K562 (cell line): ENCODE measurements around the gene DYRK1A.
A peak's percentile ranks its signal among the peaks of the same experiment; 100 is the strongest.
"Not testable (repeated sequence)": the region's sequence is repeated elsewhere in the genome, so short reads cannot be mapped to it uniquely, and the experiment has no call there.

ENCODE experiments used
- ARNT ChIP-seq, 2 experiments: fragments of 450-650 bp; IDR thresholded peaks; 2 replicates each; pipeline ENCODE4 v1.6.1; 2016; ENCODE audit warnings: mild to moderate bottlenecking in 1 of 2
- CHD4 ChIP-seq: fragments of 200-600 bp; sonication (generic); IDR thresholded peaks from 3 replicates; pipeline ENCODE4 v1.6.1; 2012; ENCODE audit warnings: low read depth, mild to moderate bottlenecking, mixed read lengths, low read length, inconsistent platforms; ENCODE audit not compliant: insufficient read depth, insufficient replicate concordance, poor library complexity, severe bottlenecking
- MXI1 ChIP-seq: IDR thresholded peaks from 2 replicates; pipeline ENCODE4 v1.6.1; 2011; ENCODE audit warnings: low read depth, mild to moderate bottlenecking, improper control_type of control experiment, low read length
- NFE2L1 ChIP-seq: fragments of 450-650 bp; IDR thresholded peaks from 2 replicates; pipeline ENCODE4 v1.6.1; 2016; ENCODE audit warnings: missing genetic modification characterization, low read depth, mild to moderate bottlenecking, missing compliant biosample characterization, moderate library complexity, borderline replicate concordance
- NR2C2 ChIP-seq, 2 experiments: fragments of 200-800 bp in 1 of 2; sonication (Bioruptor generic) in 1 of 2; sonication (generic) in 1 of 2; formaldehyde crosslinking in 1 of 2; IDR thresholded peaks; 2 replicates each; pipeline versions ENCODE4 v1.6.1 to v1.8.0; 2016 to 2022; ENCODE audit warnings: mild to moderate bottlenecking in 1 of 2, missing compliant biosample characterization in 1 of 2, missing genetic modification characterization in 1 of 2, missing genetic modification reagents in 1 of 2
- POLR2A ChIP-seq: fragments of 450-650 bp; conservative IDR thresholded peaks from 2 replicates; pipeline ENCODE4 v1.6.1; 2016
- RBM15 ChIP-seq: fragments of 200-400 bp; formaldehyde crosslinking; IDR thresholded peaks from 2 replicates; pipeline ENCODE4 v1.6.1; 2018; ENCODE audit warnings: mild to moderate bottlenecking, low read length, moderate library complexity; ENCODE audit not compliant: insufficient read depth
- TAF1 ChIP-seq: IDR thresholded peaks from 2 replicates; pipeline ENCODE4 v1.6.1; 2011; ENCODE audit warnings: mild to moderate bottlenecking, low read length, moderate library complexity; ENCODE audit not compliant: insufficient read depth, control insufficient read depth, severe bottlenecking; ENCODE audit errors: extremely low read depth
- XRCC5 ChIP-seq: fragments of 200-400 bp; formaldehyde crosslinking; IDR thresholded peaks from 2 replicates; pipeline ENCODE4 v1.6.1; 2017; ENCODE audit warnings: low read depth, mild to moderate bottlenecking, low read length
- ZFP30 ChIP-seq: fragments of 250-450 bp; sonication (Bioruptor Pico); IDR thresholded peaks from 2 replicates; pipeline ENCODE4 v1.8.0; 2022; ENCODE audit warnings: moderate library complexity, mild to moderate bottlenecking, inconsistent platforms, borderline replicate concordance
- ZNF174 ChIP-seq: fragments of 250-450 bp; sonication (Bioruptor Pico); IDR thresholded peaks from 2 replicates; pipeline ENCODE4 v1.4.0; 2020; ENCODE audit warnings: mild to moderate bottlenecking
- ZNF445 ChIP-seq: fragments of 250-450 bp; sonication (Bioruptor Pico); IDR thresholded peaks from 2 replicates; pipeline ENCODE4 v1.4.0; 2020; ENCODE audit warnings: low read depth, mild to moderate bottlenecking, moderate library complexity
- ZNF511 ChIP-seq: sonication (generic); formaldehyde crosslinking; IDR thresholded peaks from 2 replicates; pipeline ENCODE4 v1.8.0; 2022; ENCODE audit warnings: mild to moderate bottlenecking, missing genetic modification reagents

- TF ChIP-seq ZNF174 (CRISPR knock-in tag); MXI1; ZFP30; ZNF445 (CRISPR knock-in tag); ZNF511; NR2C2 (CRISPR knock-in tag; IDR thresholded peaks at IDR 0.05); NR2C2 (tag; IDR thresholded peaks at IDR 0.05); POLR2A; XRCC5; CHD4; NFE2L1 (tag); TAF1; RBM15: not testable (repeated sequence)
- 0 out of 4 replicates have a peak, but pooled peaks of 1 of the 2 experiments have one; percentile 44 for TF ChIP-seq ARNT (IDR thresholded peaks at IDR 0.05)
These were observed 183.2 kb downstream of the DYRK1A start for GRCh38 chr21:37549730-37550129.
